ENCODE data around the gene KLF9. TPM values are rescaled to one million over a fixed set of nuclear protein-coding genes. Genes with fewer than 3 reads are reported as not detected.

KLF9 gene
- total RNA-seq, 1 donor from 2014 or later, result 6.3 TPM

- no peaks in the 10 kb centered on the region for H3K4me1 Mint-ChIP-seq
- peaks cover 18% of the 10 kb centered on the region for H3K36me3 Mint-ChIP-seq (ENCODE audit: low read depth)
- H3K27ac Mint-ChIP-seq, result no peak overlapping the region
- no peaks in the 10 kb centered on the region for H3K9me3 Mint-ChIP-seq
- H3K27me3 Mint-ChIP-seq, result no peaks in the 10 kb centered on the region
- no peak overlapping the region for H3K4me3 Mint-ChIP-seq
- no peak for DNase-seq
- no peak for TF ChIP-seq CTCF (IDR thresholded peaks at IDR 0.05)
- POLR2A ChIA-PET, result no interaction called here
- ATAC-seq (ENCODE audit: low read depth), result no peak
- intact Hi-C loops (cut with micrococcal nuclease), result no loop called here
- CTCF ChIA-PET, result interaction anchor here (1.2 kb wide), 1 partner anchor 247 kb away, joined by 4 read pairs; no protein-coding TSS in a partner anchor
Observed at GRCh38 chr9:70355801-70356200, 58.7 kb downstream of the KLF9 start.

GRCh38 chr9:70352802-70353201 is 61.7 kb downstream of the KLF9 start:
- Mint-ChIP-seq H3K36me3 (ENCODE audit: low read depth) (peaks cover 39% of the 10 kb centered on the region), H3K27ac (no peak overlapping the region), H3K4me1 (no peaks in the 10 kb centered on the region), H3K9me3 (no peaks in the 10 kb centered on the region), H3K27me3 (no peaks in the 10 kb centered on the region), H3K4me3 (no peak overlapping the region)
- ChIA-PET CTCF (interaction anchor here (1.1 to 1.9 kb wide), 4 partner anchors 128 to 249 kb away, joined by 3 to 20 read pairs (median 4); no protein-coding TSS in a partner anchor), POLR2A (no interaction called here)
- ATAC-seq (ENCODE audit: low read depth) (no peak), DNase-seq (no peak)
- TF ChIP-seq CTCF (IDR thresholded peaks at IDR 0.05), result no peak
- intact Hi-C loops (cut with micrococcal nuclease), result loop anchor here (1.0 kb wide), 2 partner anchors 58 to 131 kb away; no protein-coding TSS in a partner anchor

GRCh38 chr9:70352356-70352755 is 62.1 kb downstream of the KLF9 start:
- TF ChIP-seq CTCF (IDR thresholded peaks at IDR 0.05), result no peak
- no peak overlapping the region for H3K4me3 Mint-ChIP-seq
- ATAC-seq (ENCODE audit: low read depth) (no peak), DNase-seq (no peak)
- intact Hi-C loops (cut with micrococcal nuclease), result loop anchor here (1.0 kb wide), 2 partner anchors 59 to 132 kb away; no protein-coding TSS in a partner anchor
- no peaks in the 10 kb centered on the region for H3K9me3 Mint-ChIP-seq
- ChIA-PET POLR2A (no interaction called here), CTCF (interaction anchor here (1.0 to 1.9 kb wide), 5 partner anchors 52 to 250 kb away, joined by 3 to 20 read pairs (median 4); no protein-coding TSS in a partner anchor)
- no peak overlapping the region for H3K27ac Mint-ChIP-seq
- no peaks in the 10 kb centered on the region for H3K27me3 Mint-ChIP-seq
- no peaks in the 10 kb centered on the region for H3K4me1 Mint-ChIP-seq
- peaks cover 41% of the 10 kb centered on the region for H3K36me3 Mint-ChIP-seq (ENCODE audit: low read depth)

- intact Hi-C loops (cut with micrococcal nuclease), result no loop called here
- TF ChIP-seq CTCF (IDR thresholded peaks at IDR 0.05), result no peak
- Mint-ChIP-seq H3K36me3 (ENCODE audit: low read depth) (peaks cover 46% of the 10 kb centered on the region), H3K4me1 (no peaks in the 10 kb centered on the region), H3K9me3 (no peaks in the 10 kb centered on the region), H3K4me3 (no peak overlapping the region), H3K27ac (no peak overlapping the region), H3K27me3 (no peaks in the 10 kb centered on the region)
- DNase-seq (no peak), ATAC-seq (ENCODE audit: low read depth) (no peak)
- ChIA-PET CTCF (interaction anchor here (0.9 kb wide), 1 partner anchor 256 kb away, joined by 4 read pairs; no protein-coding TSS in a partner anchor), POLR2A (no interaction called here)
Observed at GRCh38 chr9:70347046-70347445, 67.4 kb downstream of the KLF9 start.

GRCh38 chr9:70340572-70340971 is 73.9 kb downstream of the KLF9 start:
- peaks cover 14% of the 10 kb centered on the region for H3K36me3 Mint-ChIP-seq (ENCODE audit: low read depth)

More at GRCh38 chr9:70340572-70340971, 73.9 kb downstream of the KLF9 start:
- CTCF ChIA-PET, result interaction anchor here (1.2 to 2.7 kb wide), 9 partner anchors 64 to 268 kb away, joined by 3 to 68 read pairs (median 6); no protein-coding TSS in a partner anchor
- no peak for ATAC-seq (ENCODE audit: low read depth)
- H3K4me3 Mint-ChIP-seq, result no peak overlapping the region
- no peak for DNase-seq
- H3K4me1 Mint-ChIP-seq, result no peaks in the 10 kb centered on the region
- H3K27me3 Mint-ChIP-seq, result no peaks in the 10 kb centered on the region
- no peak for TF ChIP-seq CTCF (IDR thresholded peaks at IDR 0.05)
- H3K27ac Mint-ChIP-seq, result no peak overlapping the region
- no peaks in the 10 kb centered on the region for H3K9me3 Mint-ChIP-seq
- POLR2A ChIA-PET, result no interaction called here
- intact Hi-C loops (cut with micrococcal nuclease), result loop anchor here (1.0 kb wide), 4 partner anchors 80 to 368 kb away; no protein-coding TSS in a partner anchor

Other genes starting within 250 kb of the KLF9 start
- 46.9 and 49.3 TPM in 2 replicates for gene SMC5, start 155.7 kb downstream of the KLF9 start, total RNA-seq

Data from activated B cell treated with CpG ODN at 0.5 μM for 24 hours (primary cell).